ENCODE measurements around the gene LNX1. TPM values are rescaled to one million over a fixed set of nuclear protein-coding genes. Genes with fewer than 3 reads are reported as not detected.

Gene LNX1
- polyA plus RNA-seq, 1 of the 3 experiments (the other 2 are of a cell fraction) = 0.16 TPM

GRCh38 chr4:53531585-53532224 lies 59.6 kb downstream of the LNX1 start:
- H2AFZ ChIP-seq (ENCODE audit: low read depth) = no peak overlapping the region
- no peaks in the 10 kb centered on the region for H3K79me2 ChIP-seq (ENCODE audit: insufficient read depth)
- peaks cover 0 to 11% of the 10 kb centered on the region in 2 experiments; a peak in 1 of 4 replicates for H3K4me1 ChIP-seq (ENCODE audit: control insufficient read depth in 1 of 2, insufficient read depth in 2 of 2, low read depth in 1 of 2, low read length in 1 of 2)
- TF ChIP-seq RFX5 (IDR thresholded peaks at IDR 0.05; ENCODE audit: low read length) (no peak), CTCF (IDR thresholded peaks at IDR 0.05) (no peak), JUND (IDR thresholded peaks at IDR 0.05) (no peak), TAF1 (IDR thresholded peaks at IDR 0.05; ENCODE audit: borderline replicate concordance, low read depth, low read length) (no peak), FOXJ3 (CRISPR knock-in tag; IDR thresholded peaks at IDR 0.05) (no peak), RXRA (IDR thresholded peaks at IDR 0.05; ENCODE audit: borderline replicate concordance, low read depth) (no peak), FOSL2 (IDR thresholded peaks at IDR 0.05; ENCODE audit: borderline replicate concordance, low read depth) (no peak), SIN3A (IDR thresholded peaks at IDR 0.05; ENCODE audit: borderline replicate concordance, low read depth, low read length) (no peak), TCF12 (IDR thresholded peaks at IDR 0.05) (no peak), NFIC (IDR thresholded peaks at IDR 0.05; ENCODE audit: borderline replicate concordance) (no peak), GABPA (IDR thresholded peaks at IDR 0.05; ENCODE audit: low read depth) (no peak), RCOR1 (IDR thresholded peaks at IDR 0.05; ENCODE audit: low read length) (no peak), MAX (IDR thresholded peaks at IDR 0.05; ENCODE audit: low read depth) (no peak), ELF1 (IDR thresholded peaks at IDR 0.05) (no peak), USF2 (IDR thresholded peaks at IDR 0.05; ENCODE audit: borderline replicate concordance, low read depth, low read length) (no peak), MEF2A (IDR thresholded peaks at IDR 0.05; ENCODE audit: borderline replicate concordance, low read depth) (no peak), REST (IDR thresholded peaks at IDR 0.05; ENCODE audit: low read depth, low read length) (no peak)
- H3K9me2 ChIP-seq = no peaks in the 10 kb centered on the region
- H3K4me2 ChIP-seq = no peak overlapping the region
- no peaks in the 10 kb centered on the region for H4K20me1 ChIP-seq (ENCODE audit: insufficient read depth)
- H3K9me3 ChIP-seq = no peaks in the 10 kb centered on the region
- CTCF ChIA-PET = interaction anchor here (0.8 to 1.4 kb wide), 5 partner anchors 9 to 701 kb away, joined by 3 to 4 read pairs (median 3); no protein-coding TSS in a partner anchor
- DNase-seq = no peak
- 85% methylated on average over 5 of the region's 5 CpGs for WGBS (ENCODE audit: low lambda C conversion rate)
- no peak overlapping the region for H3K4me3 ChIP-seq (ENCODE audit: low read depth in 2 of 2, low read length in 1 of 2)
- H3F3A ChIP-seq (replicated peaks; ENCODE audit: insufficient read depth) = peaks cover 7% of the 10 kb centered on the region
- POLR2A ChIA-PET = no interaction called here
- H3K36me3 ChIP-seq (replicated peaks in 1 of 2; ENCODE audit: control insufficient read depth in 1 of 2, insufficient read depth in 2 of 2, low read length in 1 of 2) = no peaks in the 10 kb centered on the region
- no peak overlapping the region for H3K9ac ChIP-seq
- H3K27ac ChIP-seq (ENCODE audit: low read depth in 2 of 2, low read length in 1 of 2) = no peak overlapping the region
- H3K27me3 ChIP-seq (ENCODE audit: insufficient read depth) = no peaks in the 10 kb centered on the region

All from SK-N-SH (cell line).